ENCODE results near the gene KCNK17.
A peak's percentile ranks its signal among the peaks of the same experiment; 100 is the strongest.

Gene KCNK17

DNA sequence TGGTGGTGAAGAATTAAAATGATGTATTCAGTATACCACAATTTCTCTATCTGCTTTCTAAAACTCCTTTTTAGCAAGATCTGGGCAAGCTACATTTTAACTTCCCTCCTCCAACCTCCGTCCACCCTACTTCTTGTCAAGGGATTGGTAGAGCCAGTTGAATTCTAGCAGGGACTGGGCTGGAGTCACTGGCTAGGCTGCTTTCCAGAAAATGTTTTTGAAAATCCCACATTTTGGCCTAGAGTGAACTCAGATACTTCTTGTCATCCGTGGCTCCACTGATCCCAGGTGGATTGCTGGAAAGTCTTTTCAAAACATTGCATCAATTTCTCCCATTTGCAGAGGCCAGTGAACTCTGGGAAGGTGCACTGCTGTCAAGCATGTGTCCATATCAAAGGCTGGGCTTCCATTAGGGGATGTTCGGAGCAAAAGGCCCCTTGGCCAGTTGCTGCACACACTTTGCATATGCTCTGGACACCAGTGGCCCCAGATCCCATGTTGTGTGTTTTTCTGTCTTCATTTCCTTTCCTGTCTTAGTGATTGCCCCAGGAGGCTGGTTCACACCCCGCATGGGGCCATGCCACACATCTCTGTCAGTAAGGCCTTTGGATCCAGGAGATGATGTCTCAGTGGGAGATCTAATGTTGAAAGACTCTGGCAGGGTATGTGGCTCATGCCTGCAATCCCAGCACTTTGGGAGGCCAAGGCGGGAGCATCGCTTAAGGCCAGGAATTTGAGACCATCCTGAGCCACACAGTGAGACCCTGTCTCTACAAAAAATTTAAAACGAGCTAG lies 19.6 kb upstream of the KCNK17 start:
- no peak for FAIRE-seq
- no peak for DNase-seq (ENCODE audit: insufficient read length)
- TF ChIP-seq POLR2AphosphoS5 (IDR thresholded peaks at IDR 0.05; ENCODE audit: low read depth, low read length) (no peak), TAF1 (IDR thresholded peaks at IDR 0.05; ENCODE audit: borderline replicate concordance, low read depth, low read length) (no peak), POLR2A (IDR thresholded peaks at IDR 0.05; ENCODE audit: low read depth, low read length) (no peak)

GRCh38 chr6:39330476-39330875 lies 16.3 kb upstream of the KCNK17 start:
- no peak for FAIRE-seq
- DNase-seq (ENCODE audit: insufficient read length), result no peak
- TF ChIP-seq TAF1 (IDR thresholded peaks at IDR 0.05; ENCODE audit: borderline replicate concordance, low read depth, low read length), result no peak
- TF ChIP-seq POLR2A (IDR thresholded peaks at IDR 0.05; ENCODE audit: low read depth, low read length), result no peak
- TF ChIP-seq POLR2AphosphoS5 (IDR thresholded peaks at IDR 0.05; ENCODE audit: low read depth, low read length), result no peak

DNA sequence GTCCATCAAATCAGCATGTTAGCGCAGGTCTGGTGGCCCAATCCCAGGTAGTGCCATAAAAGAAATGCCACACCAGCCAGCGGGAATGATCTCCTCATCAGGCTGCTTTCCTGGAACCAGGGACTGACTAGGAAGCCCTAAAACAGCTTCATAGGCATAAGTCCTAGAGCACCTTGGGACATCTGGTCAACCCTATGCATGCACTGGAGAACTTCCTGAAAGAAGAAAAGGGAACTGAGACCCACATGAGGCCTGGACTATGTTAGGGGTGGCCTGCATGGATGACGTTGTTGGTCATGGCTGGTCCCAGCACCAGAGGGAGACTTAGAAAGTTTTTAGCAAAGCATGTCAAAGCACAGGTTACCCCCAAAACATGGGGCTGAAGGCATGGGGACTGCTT lies 15.8 kb upstream of the KCNK17 start:
- DNase-seq (ENCODE audit: insufficient read length) (no peak), FAIRE-seq (peak; percentile 36)
- no peak for TF ChIP-seq POLR2AphosphoS5 (IDR thresholded peaks at IDR 0.05; ENCODE audit: low read depth, low read length)
- TF ChIP-seq TAF1 (IDR thresholded peaks at IDR 0.05; ENCODE audit: borderline replicate concordance, low read depth, low read length), result no peak
- TF ChIP-seq POLR2A (IDR thresholded peaks at IDR 0.05; ENCODE audit: low read depth, low read length), result no peak

- DNase-seq (ENCODE audit: insufficient read length) (no peak), FAIRE-seq (no peak)
- no peak for TF ChIP-seq POLR2AphosphoS5 (IDR thresholded peaks at IDR 0.05; ENCODE audit: low read depth, low read length)
- no peak for TF ChIP-seq POLR2A (IDR thresholded peaks at IDR 0.05; ENCODE audit: low read depth, low read length)
- TF ChIP-seq TAF1 (IDR thresholded peaks at IDR 0.05; ENCODE audit: borderline replicate concordance, low read depth, low read length), result no peak
These were observed 13.8 kb upstream of the KCNK17 start for GRCh38 chr6:39328066-39328465.

- no peak for FAIRE-seq
- TF ChIP-seq POLR2A (IDR thresholded peaks at IDR 0.05; ENCODE audit: low read depth, low read length) (no peak), TAF1 (IDR thresholded peaks at IDR 0.05; ENCODE audit: borderline replicate concordance, low read depth, low read length) (no peak), POLR2AphosphoS5 (IDR thresholded peaks at IDR 0.05; ENCODE audit: low read depth, low read length) (no peak)
- DNase-seq (ENCODE audit: insufficient read length), result no peak
These were observed 13.3 kb upstream of the KCNK17 start for GRCh38 chr6:39327507-39327906.

GRCh38 chr6:39322306-39322850 lies 8.2 kb upstream of the KCNK17 start, which contains the start of gene KCNK16:
KCNK16 (minus strand) TSS chr6:39322702; CDS start chr6:39322540, 162 bp downstream.
- TF ChIP-seq TAF1 (IDR thresholded peaks at IDR 0.05; ENCODE audit: borderline replicate concordance, low read depth, low read length) (no peak), POLR2A (IDR thresholded peaks at IDR 0.05; ENCODE audit: low read depth, low read length) (no peak), POLR2AphosphoS5 (IDR thresholded peaks at IDR 0.05; ENCODE audit: low read depth, low read length) (no peak)
- FAIRE-seq, result no peak
- DNase-seq (ENCODE audit: insufficient read length), result no peak

- FAIRE-seq (no peak), DNase-seq (ENCODE audit: insufficient read length) (no peak)
- TF ChIP-seq TAF1 (IDR thresholded peaks at IDR 0.05; ENCODE audit: borderline replicate concordance, low read depth, low read length), result no peak
- no peak for TF ChIP-seq POLR2AphosphoS5 (IDR thresholded peaks at IDR 0.05; ENCODE audit: low read depth, low read length)
- TF ChIP-seq POLR2A (IDR thresholded peaks at IDR 0.05; ENCODE audit: low read depth, low read length), result no peak
These were observed 7.5 kb upstream of the KCNK17 start for GRCh38 chr6:39321761-39322160.

DNA sequence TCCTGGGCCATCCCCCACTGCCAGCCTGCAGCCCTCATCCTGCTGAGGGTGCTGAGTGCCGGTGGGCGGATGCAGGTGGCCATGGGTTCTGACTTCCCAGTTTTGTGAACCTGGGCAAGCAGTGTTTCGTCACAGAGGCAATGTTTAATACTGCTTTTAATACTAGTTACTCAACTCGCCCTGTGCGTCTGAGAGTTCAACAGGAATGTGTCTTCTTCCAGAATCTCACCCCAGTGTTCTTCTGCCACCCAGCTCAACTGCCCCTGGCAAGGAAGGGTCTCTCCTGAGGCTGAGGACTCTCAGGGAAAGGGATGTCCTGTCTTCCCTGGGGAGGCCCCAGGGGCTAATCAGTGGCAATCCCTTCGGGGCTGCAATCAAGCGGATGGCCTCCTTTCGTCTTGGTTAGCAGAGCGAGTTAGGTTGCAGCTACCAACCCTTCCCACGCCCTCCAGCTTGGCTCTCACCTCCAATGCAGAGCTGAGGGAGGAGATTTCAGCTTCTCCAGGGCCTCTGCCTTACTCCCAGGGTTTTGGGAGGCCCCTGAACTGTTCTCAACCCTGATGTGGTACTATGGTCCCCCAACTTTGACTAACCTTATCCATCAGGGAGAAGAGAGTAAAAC lies 6.3 kb upstream of the KCNK17 start:
- no peak for TF ChIP-seq POLR2A (IDR thresholded peaks at IDR 0.05; ENCODE audit: low read depth, low read length)
- FAIRE-seq (no peak), DNase-seq (ENCODE audit: insufficient read length) (no peak)

- DNase-seq (ENCODE audit: insufficient read length), result no peak
- no peak for FAIRE-seq
- TF ChIP-seq POLR2A (IDR thresholded peaks at IDR 0.05; ENCODE audit: low read depth, low read length) (no peak), TAF1 (IDR thresholded peaks at IDR 0.05; ENCODE audit: borderline replicate concordance, low read depth, low read length) (no peak), POLR2AphosphoS5 (IDR thresholded peaks at IDR 0.05; ENCODE audit: low read depth, low read length) (no peak)
These were observed 5.6 kb upstream of the KCNK17 start for GRCh38 chr6:39319621-39320362.

DNA sequence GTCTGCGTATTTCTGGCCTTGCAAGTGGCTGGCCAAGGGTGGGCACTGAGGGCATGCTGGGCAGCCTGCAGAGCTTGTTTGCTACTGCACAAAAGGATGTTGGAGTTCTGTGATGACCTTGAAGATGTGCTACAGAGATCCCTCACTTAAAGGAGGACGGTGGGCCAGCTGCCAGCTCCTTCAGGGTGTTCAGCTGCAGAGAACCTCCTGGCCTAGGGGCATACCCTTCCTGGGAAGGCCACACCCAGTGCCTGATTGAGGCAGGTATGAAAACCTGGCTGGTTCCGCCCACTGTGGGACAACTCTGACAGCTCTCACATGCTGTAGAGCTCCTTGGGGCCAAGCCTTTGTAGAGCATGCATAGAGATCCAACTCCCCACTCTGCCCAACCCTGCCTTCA lies 3.0 kb upstream of the KCNK17 start:
- FAIRE-seq (no peak), DNase-seq (ENCODE audit: insufficient read length) (no peak)
- no peak for TF ChIP-seq POLR2A (IDR thresholded peaks at IDR 0.05; ENCODE audit: low read depth, low read length)
- TF ChIP-seq TAF1 (IDR thresholded peaks at IDR 0.05; ENCODE audit: borderline replicate concordance, low read depth, low read length), result no peak
- TF ChIP-seq POLR2AphosphoS5 (IDR thresholded peaks at IDR 0.05; ENCODE audit: low read depth, low read length), result no peak

GRCh38 chr6:39313526-39314272 lies 520 bp downstream of the KCNK17 start:
- DNase-seq (ENCODE audit: insufficient read length), result no peak
- TF ChIP-seq POLR2AphosphoS5 (IDR thresholded peaks at IDR 0.05; ENCODE audit: low read depth, low read length) (no peak), POLR2A (IDR thresholded peaks at IDR 0.05; ENCODE audit: low read depth, low read length) (no peak), TAF1 (IDR thresholded peaks at IDR 0.05; ENCODE audit: borderline replicate concordance, low read depth, low read length) (no peak)
- FAIRE-seq, result no peak

Measured in GM12892 (cell line).